Fibroblast of pulmonary artery (primary cell): ENCODE data around the gene USP3.

ENCODE experiments used
- DNase-seq: peaks from one replicate; pipeline ENCODE4 v3.0.0-alpha.2; 2010; ENCODE audit warnings: low read depth
- H3K4me3 ChIP-seq: replicated peaks from 2 replicates; pipeline ENCODE4 v1.5.1; 2011; ENCODE audit warnings: low read depth, mild to moderate bottlenecking, control low read depth, low read length, moderate library complexity
- CTCF ChIP-seq: IDR thresholded peaks from 2 replicates; pipeline ENCODE4 v1.5.1; 2011; ENCODE audit warnings: mild to moderate bottlenecking, control low read depth, low read length, inconsistent platforms; ENCODE audit errors: missing control alignments

Gene USP3

GRCh38 chr15:63572749-63573464 is 68.5 kb downstream of the USP3 start:
- no peak for TF ChIP-seq CTCF
- no peak for DNase-seq

GRCh38 chr15:63573533-63573932 is 69.1 kb downstream of the USP3 start:
- no peak for TF ChIP-seq CTCF

More at GRCh38 chr15:63572749-63573464, 68.5 kb downstream of the USP3 start:
- H3K4me3 ChIP-seq: no peak overlapping the region

GRCh38 chr15:63575312-63575711 is 70.9 kb downstream of the USP3 start:
- H3K4me3 ChIP-seq: no peak overlapping the region
- DNase-seq: no peak
- no peak for TF ChIP-seq CTCF

More at GRCh38 chr15:63573533-63573932, 69.1 kb downstream of the USP3 start:
- H3K4me3 ChIP-seq: no peak overlapping the region
- peak; percentile 31 for DNase-seq

- no peak for TF ChIP-seq CTCF
- DNase-seq: peak; percentile 11
- H3K4me3 ChIP-seq: no peak overlapping the region
These were observed 72.0 kb downstream of the USP3 start for GRCh38 chr15:63576441-63576840.

- DNase-seq: no peak
- no peak for TF ChIP-seq CTCF
- H3K4me3 ChIP-seq: no peak overlapping the region
These were observed 77.8 kb downstream of the USP3 start for GRCh38 chr15:63582179-63582578.

- DNase-seq: peak; percentile 63
- no peak for TF ChIP-seq CTCF
- no peak overlapping the region for H3K4me3 ChIP-seq
These were observed 78.5 kb downstream of the USP3 start for GRCh38 chr15:63582718-63583426.
